HG02885 (cell line): ENCODE data around the gene NSUN6.
"Not testable (repeated sequence)": the region's sequence is repeated elsewhere in the genome, so short reads cannot be mapped to it uniquely, and the experiment has no call there.

Experiments
- ATAC-seq: cut with Tn5 transposase; IDR thresholded peaks from one replicate; pipeline ENCODE4 v1.9.1; 2021; ENCODE audit warnings: mild to moderate bottlenecking; ENCODE audit not compliant: unreplicated experiment, poor library complexity

Gene NSUN6

GRCh38 chr10:18615618-18616017 is 35.8 kb downstream of the NSUN6 start:
- no peak for ATAC-seq

GRCh38 chr10:18611168-18611567 is 40.2 kb downstream of the NSUN6 start:
- no peak for ATAC-seq

- no peak for ATAC-seq
These were observed 40.9 kb downstream of the NSUN6 start for GRCh38 chr10:18610517-18610916.

GRCh38 chr10:18608596-18608995 is 42.8 kb downstream of the NSUN6 start:
- no peak for ATAC-seq

- peak; percentile 69 for ATAC-seq
These were observed 43.6 kb downstream of the NSUN6 start for GRCh38 chr10:18607503-18608378.

GRCh38 chr10:18606051-18606695 is 45.2 kb downstream of the NSUN6 start:
- ATAC-seq = no peak

- ATAC-seq = no peak
These were observed 50.1 kb downstream of the NSUN6 start for GRCh38 chr10:18601321-18601720.

GRCh38 chr10:18599392-18599791 is 52.0 kb downstream of the NSUN6 start:
- no peak for ATAC-seq

- ATAC-seq = peak; percentile 50
These were observed 56.7 kb downstream of the NSUN6 start for GRCh38 chr10:18594574-18595156.

- ATAC-seq = not testable (repeated sequence)
These were observed 60.2 kb downstream of the NSUN6 start for GRCh38 chr10:18591141-18591540.

- not testable (repeated sequence) for ATAC-seq
These were observed 64.8 kb downstream of the NSUN6 start for GRCh38 chr10:18586637-18587036.

GRCh38 chr10:18583575-18584270 is 67.7 kb downstream of the NSUN6 start:
- ATAC-seq = no peak

- no peak for ATAC-seq
These were observed 68.6 kb downstream of the NSUN6 start for GRCh38 chr10:18582803-18583202.

- no peak for ATAC-seq
These were observed 73.3 kb downstream of the NSUN6 start for GRCh38 chr10:18577823-18578685.

GRCh38 chr10:18576586-18576985 is 74.8 kb downstream of the NSUN6 start:
- no peak for ATAC-seq

- no peak for ATAC-seq
These were observed 78.3 kb downstream of the NSUN6 start for GRCh38 chr10:18572959-18573561.

GRCh38 chr10:18571780-18572179 is 79.6 kb downstream of the NSUN6 start:
- no peak for ATAC-seq

GRCh38 chr10:18571076-18571475 is 80.3 kb downstream of the NSUN6 start:
- no peak for ATAC-seq

- ATAC-seq = not testable (repeated sequence)
These were observed 81.0 kb downstream of the NSUN6 start for GRCh38 chr10:18570386-18570785.
